ENCODE data around the gene SLC32A1. TPM values are rescaled to one million over a fixed set of nuclear protein-coding genes. Genes with fewer than 3 reads are reported as not detected.

The SLC32A1 gene
- total and polyA plus RNA-seq, 2 of the 13 experiments (the other 11 are each of a cell fraction or from before 2014, with no cell fraction given): not detected

DNA sequence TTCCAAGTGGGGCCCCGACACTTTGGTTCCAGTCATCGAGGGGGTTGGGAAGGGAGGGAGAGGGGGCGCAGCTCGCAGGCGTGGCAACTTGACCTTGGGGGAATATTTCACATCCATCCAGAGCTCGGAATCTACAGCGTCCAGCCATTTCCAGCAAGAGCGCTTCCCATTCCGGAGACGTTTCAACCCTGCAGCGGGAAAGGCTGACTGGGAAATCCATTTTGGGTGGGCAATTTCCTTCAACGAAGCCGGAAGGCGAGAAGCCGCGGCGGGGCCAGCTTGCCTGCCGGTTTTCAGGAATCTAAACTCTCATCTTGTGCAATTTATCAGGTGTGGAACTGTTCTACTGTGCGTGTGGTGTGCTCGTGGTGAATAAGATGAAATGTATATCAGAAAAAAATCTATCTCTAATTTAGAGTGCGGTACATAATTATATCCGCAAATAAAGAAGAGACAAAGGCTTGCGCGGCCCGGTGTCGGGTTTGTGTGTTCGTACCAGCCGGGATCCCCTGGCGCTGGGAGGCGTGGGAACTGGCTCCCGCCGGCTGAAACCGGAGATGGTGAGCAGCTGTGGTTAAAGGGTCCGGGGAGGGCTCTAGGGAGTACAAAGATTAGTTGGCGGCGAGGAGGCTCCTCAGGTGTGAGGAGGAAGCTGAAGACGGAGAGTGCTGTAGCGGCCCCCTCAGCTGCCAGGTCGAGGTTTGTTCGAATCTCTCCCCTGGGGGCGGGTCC, 4.8 kb downstream of the SLC32A1 start (continued):
- TF ChIP-seq MLLT10 (CRISPR knock-in tag; IDR thresholded peaks at IDR 0.05) (no peak), KDM6A (CRISPR knock-in tag; IDR thresholded peaks at IDR 0.05; ENCODE audit: low read depth) (no peak), ZNF547 (CRISPR knock-in tag; IDR thresholded peaks at IDR 0.05) (no peak), ZKSCAN8 (CRISPR knock-in tag; IDR thresholded peaks at IDR 0.05; ENCODE audit: borderline replicate concordance) (no peak), ZNF530 (CRISPR knock-in tag; IDR thresholded peaks at IDR 0.05; ENCODE audit: low read depth) (no peak), PRMT3 (CRISPR knock-in tag; IDR thresholded peaks at IDR 0.05; ENCODE audit: borderline replicate concordance, low read depth) (no peak), ZNF674 (CRISPR knock-in tag; IDR thresholded peaks at IDR 0.05; ENCODE audit: low read depth) (no peak), ZNF232 (CRISPR knock-in tag; IDR thresholded peaks at IDR 0.05; ENCODE audit: borderline replicate concordance) (no peak), KMT2B (CRISPR knock-in tag; IDR thresholded peaks at IDR 0.05) (no peak), RFXANK (CRISPR knock-in tag; IDR thresholded peaks at IDR 0.05) (no peak), ZNF326 (CRISPR knock-in tag; IDR thresholded peaks at IDR 0.05; ENCODE audit: borderline replicate concordance) (no peak), ZNF296 (CRISPR knock-in tag; conservative IDR thresholded peaks at IDR 0.05) (no peak), DPF2 (CRISPR knock-in tag; IDR thresholded peaks at IDR 0.05; ENCODE audit: borderline replicate concordance, low read depth) (no peak), ZNF138 (CRISPR knock-in tag; IDR thresholded peaks at IDR 0.05; ENCODE audit: low read depth) (no peak)
- TF ChIP-seq, protein P1, sequence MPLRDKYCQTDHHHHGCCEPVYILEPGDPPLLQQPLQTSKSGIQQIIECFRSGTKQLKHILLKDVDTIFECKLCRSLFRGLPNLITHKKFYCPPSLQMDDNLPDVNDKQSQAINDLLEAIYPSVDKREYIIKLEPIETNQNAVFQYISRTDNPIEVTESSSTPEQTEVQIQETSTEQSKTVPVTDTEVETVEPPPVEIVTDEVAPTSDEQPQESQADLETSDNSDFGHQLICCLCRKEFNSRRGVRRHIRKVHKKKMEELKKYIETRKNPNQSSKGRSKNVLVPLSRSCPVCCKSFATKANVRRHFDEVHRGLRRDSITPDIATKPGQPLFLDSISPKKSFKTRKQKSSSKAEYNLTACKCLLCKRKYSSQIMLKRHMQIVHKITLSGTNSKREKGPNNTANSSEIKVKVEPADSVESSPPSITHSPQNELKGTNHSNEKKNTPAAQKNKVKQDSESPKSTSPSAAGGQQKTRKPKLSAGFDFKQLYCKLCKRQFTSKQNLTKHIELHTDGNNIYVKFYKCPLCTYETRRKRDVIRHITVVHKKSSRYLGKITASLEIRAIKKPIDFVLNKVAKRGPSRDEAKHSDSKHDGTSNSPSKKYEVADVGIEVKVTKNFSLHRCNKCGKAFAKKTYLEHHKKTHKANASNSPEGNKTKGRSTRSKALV (CRISPR knock-in tag; IDR thresholded peaks at IDR 0.05): 0 out of 2 replicates have a peak, but pooled peaks have one; percentile 32
- TF ChIP-seq, protein P2, sequence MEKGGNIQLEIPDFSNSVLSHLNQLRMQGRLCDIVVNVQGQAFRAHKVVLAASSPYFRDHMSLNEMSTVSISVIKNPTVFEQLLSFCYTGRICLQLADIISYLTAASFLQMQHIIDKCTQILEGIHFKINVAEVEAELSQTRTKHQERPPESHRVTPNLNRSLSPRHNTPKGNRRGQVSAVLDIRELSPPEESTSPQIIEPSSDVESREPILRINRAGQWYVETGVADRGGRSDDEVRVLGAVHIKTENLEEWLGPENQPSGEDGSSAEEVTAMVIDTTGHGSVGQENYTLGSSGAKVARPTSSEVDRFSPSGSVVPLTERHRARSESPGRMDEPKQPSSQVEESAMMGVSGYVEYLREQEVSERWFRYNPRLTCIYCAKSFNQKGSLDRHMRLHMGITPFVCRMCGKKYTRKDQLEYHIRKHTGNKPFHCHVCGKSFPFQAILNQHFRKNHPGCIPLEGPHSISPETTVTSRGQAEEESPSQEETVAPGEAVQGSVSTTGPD (CRISPR knock-in tag; IDR thresholded peaks at IDR 0.05): 0 out of 2 replicates have a peak, but pooled peaks have one; percentile 10
- TF ChIP-seq, protein P3, sequence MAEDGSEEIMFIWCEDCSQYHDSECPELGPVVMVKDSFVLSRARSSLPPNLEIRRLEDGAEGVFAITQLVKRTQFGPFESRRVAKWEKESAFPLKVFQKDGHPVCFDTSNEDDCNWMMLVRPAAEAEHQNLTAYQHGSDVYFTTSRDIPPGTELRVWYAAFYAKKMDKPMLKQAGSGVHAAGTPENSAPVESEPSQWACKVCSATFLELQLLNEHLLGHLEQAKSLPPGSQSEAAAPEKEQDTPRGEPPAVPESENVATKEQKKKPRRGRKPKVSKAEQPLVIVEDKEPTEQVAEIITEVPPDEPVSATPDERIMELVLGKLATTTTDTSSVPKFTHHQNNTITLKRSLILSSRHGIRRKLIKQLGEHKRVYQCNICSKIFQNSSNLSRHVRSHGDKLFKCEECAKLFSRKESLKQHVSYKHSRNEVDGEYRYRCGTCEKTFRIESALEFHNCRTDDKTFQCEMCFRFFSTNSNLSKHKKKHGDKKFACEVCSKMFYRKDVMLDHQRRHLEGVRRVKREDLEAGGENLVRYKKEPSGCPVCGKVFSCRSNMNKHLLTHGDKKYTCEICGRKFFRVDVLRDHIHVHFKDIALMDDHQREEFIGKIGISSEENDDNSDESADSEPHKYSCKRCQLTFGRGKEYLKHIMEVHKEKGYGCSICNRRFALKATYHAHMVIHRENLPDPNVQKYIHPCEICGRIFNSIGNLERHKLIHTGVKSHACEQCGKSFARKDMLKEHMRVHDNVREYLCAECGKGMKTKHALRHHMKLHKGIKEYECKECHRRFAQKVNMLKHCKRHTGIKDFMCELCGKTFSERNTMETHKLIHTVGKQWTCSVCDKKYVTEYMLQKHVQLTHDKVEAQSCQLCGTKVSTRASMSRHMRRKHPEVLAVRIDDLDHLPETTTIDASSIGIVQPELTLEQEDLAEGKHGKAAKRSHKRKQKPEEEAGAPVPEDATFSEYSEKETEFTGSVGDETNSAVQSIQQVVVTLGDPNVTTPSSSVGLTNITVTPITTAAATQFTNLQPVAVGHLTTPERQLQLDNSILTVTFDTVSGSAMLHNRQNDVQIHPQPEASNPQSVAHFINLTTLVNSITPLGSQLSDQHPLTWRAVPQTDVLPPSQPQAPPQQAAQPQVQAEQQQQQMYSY (CRISPR knock-in tag; IDR thresholded peaks at IDR 0.05): peak; percentile 43; the same call in 1 of the 2 replicates
- TF ChIP-seq, protein P4, sequence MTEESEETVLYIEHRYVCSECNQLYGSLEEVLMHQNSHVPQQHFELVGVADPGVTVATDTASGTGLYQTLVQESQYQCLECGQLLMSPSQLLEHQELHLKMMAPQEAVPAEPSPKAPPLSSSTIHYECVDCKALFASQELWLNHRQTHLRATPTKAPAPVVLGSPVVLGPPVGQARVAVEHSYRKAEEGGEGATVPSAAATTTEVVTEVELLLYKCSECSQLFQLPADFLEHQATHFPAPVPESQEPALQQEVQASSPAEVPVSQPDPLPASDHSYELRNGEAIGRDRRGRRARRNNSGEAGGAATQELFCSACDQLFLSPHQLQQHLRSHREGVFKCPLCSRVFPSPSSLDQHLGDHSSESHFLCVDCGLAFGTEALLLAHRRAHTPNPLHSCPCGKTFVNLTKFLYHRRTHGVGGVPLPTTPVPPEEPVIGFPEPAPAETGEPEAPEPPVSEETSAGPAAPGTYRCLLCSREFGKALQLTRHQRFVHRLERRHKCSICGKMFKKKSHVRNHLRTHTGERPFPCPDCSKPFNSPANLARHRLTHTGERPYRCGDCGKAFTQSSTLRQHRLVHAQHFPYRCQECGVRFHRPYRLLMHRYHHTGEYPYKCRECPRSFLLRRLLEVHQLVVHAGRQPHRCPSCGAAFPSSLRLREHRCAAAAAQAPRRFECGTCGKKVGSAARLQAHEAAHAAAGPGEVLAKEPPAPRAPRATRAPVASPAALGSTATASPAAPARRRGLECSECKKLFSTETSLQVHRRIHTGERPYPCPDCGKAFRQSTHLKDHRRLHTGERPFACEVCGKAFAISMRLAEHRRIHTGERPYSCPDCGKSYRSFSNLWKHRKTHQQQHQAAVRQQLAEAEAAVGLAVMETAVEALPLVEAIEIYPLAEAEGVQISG (CRISPR knock-in tag; IDR thresholded peaks at IDR 0.05): no peak
- TF ChIP-seq, protein P5, sequence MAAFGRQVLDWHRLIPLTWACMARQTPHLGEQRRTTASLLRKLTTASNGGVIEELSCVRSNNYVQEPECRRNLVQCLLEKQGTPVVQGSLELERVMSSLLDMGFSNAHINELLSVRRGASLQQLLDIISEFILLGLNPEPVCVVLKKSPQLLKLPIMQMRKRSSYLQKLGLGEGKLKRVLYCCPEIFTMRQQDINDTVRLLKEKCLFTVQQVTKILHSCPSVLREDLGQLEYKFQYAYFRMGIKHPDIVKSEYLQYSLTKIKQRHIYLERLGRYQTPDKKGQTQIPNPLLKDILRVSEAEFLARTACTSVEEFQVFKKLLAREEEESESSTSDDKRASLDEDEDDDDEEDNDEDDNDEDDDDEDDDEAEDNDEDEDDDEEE (CRISPR knock-in tag; IDR thresholded peaks at IDR 0.05): no peak
